H4 (cell line): Measurements from ENCODE around the gene ZNF625. TPM values are rescaled to one million over a fixed set of nuclear protein-coding genes. Genes with fewer than 3 reads are reported as not detected.
"Not testable (repeated sequence)": the region's sequence is repeated elsewhere in the genome, so short reads cannot be mapped to it uniquely, and the experiment has no call there.

Experiments used
- DNase-seq: peaks from one replicate; pipeline ENCODE4 v3.0.0-alpha.2; 2015; ENCODE audit warnings: low spot score
- total RNA-seq: library from RNA; depleted of rRNA; stranded (reverse); fragments of >200 nt; shearing (Covaris generic); gene quantifications from 2 replicates; pipeline ENCODE4 v1.2.3, GENCODE V29; 2014; rRNA removed

The ZNF625 gene
- total RNA-seq, 1 experiment from 2014 or later, result 6.9 TPM

DNA sequence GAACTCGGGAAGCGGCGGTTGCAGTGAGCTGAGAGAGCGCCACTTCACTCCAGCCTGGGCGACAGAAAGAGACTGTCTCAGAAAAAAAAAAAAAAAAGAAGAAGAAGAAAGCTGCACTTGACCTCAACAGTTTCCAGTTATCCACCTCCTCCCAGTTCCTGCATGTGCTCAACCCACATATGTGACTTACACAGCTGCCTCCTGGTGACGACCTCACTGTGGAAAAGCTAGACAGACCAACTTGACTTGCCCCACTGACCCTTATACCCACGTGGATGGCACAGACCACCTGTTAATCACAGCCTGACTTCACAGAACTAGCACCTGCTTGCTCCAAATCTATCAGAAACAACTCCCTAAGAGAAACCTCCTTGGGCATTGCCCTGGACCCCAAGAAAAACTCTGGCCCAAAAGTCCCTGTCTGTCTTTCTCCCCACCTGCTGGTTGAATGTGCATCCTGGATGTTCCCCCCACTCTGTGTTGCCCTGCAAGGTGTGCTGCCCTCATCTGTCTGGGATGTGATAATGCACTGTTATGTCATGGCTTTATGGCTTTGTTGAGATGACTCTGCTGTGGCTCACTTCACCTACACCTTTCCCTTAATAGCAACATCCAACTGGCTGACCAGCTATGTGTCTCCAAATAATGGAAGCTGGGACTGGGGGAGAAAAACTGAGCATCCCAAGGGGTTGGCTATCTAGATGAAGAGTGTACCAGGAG is 19.2 kb downstream of the ZNF625 start:
- DNase-seq, result no peak

DNA sequence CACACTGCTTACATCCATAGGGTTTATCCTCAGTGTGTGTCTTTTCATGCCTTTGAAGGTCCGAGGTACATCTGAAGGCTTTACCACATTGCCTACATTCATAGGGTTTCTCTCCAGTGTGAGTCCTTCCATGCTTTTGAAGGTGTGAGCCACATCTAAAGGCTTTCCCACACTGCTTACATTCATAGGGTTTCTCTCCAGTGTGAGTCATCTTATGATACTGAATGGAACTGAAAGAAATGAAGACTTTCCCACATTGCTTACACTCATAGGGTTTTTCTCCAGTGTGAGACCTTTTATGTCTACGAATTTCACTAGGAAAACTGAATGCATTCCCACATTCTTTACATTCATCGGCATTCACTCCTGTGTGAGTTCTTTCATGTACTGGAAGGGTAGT is 23.5 kb downstream of the ZNF625 start:
- no peak for DNase-seq

DNA sequence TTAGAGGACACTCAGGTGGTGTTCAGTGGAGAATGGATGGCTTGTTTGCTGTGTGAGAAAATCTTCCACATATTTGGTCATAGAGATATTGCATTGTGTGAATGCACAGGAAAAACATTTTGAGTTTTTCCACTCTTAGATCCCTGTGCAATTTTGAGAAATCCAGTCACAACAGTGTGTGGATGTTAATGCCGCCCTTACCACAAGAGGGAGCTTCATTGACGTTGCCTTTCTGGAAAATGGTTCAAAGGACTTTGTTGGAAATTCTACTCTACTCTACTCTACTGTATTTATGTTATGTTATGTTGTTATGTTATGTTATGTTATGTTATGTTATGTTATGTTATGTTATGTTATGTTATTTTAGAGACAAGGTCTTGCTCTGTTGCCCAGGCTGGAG is 29.8 kb downstream of the ZNF625 start:
- no peak for DNase-seq

DNA sequence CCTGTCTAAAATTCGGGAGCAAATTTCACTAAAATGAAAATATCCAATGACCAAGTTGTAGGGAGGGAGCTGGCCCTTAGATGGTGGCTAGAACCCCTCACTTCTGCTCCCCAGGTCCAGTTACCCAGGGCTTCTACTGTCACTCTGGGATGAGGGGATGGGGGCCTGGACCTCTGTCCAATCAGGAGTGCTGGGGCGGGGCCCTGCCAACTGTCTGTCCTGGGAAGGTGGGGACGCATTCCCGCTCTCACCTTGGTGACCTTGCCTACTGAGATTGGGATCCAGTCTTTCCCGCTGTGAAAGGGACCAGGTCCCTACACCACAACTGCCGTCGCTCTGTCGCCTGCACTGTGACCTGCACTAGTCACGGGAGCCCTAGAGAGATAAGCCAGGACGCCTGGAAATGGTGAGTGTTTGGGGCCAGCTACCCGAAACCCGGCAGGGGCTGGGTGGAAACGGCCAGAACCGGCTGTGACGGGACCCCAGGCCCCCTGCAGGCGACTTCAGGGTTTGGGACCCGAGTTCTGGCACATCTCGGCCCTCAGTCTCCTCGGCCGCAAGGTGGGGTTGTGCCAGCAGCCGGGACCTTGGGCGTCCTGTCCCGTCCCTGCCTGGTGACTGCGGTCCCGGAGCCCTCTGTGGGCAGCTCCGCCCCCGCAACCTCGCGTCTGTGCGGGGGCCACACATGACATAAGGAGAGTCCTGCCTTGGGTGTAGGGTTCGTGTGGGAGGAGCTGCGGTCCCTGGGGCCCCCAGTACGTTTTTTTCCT is 39.1 kb downstream of the ZNF625 start:
- no peak for DNase-seq

DNA sequence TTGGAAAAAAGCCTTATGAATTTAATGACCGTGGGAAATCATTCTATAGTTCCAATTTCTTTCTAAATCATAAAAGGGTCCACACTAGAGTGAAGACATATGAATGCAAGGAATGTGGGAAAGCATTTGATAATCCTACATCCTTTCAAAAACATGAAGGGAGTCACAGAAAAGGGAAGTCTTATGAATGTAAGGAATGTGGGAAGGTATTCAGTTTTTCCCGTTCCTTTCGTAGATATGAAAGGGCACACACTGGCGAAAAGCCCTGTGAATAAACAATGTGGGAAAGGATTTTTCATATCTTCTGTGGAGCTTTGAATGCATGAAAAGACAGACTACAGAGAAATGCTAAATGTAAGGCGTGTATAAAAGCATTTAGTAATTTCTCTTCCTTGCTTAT is 43.4 kb downstream of the ZNF625 start:
- no peak for DNase-seq

DNA sequence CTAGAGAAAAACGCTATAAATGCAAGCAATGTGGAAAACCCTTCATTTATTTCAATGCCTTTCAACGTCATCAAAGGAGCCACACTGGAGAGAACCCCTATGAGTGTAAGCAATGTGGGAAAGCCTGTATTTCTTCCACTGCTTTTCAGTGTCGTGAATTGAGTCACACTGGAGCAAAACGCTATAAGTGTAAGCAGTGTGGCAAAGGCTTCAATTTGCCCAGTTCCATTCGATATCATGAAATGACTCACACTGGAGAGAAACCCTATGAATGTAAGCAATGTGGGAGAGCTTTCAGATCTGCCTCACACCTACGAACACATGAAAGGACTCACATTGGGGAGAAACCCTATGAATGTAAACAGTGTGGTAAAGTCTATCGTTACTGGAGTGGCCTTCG is 43.8 kb downstream of the ZNF625 start:
- DNase-seq, result no peak

DNA sequence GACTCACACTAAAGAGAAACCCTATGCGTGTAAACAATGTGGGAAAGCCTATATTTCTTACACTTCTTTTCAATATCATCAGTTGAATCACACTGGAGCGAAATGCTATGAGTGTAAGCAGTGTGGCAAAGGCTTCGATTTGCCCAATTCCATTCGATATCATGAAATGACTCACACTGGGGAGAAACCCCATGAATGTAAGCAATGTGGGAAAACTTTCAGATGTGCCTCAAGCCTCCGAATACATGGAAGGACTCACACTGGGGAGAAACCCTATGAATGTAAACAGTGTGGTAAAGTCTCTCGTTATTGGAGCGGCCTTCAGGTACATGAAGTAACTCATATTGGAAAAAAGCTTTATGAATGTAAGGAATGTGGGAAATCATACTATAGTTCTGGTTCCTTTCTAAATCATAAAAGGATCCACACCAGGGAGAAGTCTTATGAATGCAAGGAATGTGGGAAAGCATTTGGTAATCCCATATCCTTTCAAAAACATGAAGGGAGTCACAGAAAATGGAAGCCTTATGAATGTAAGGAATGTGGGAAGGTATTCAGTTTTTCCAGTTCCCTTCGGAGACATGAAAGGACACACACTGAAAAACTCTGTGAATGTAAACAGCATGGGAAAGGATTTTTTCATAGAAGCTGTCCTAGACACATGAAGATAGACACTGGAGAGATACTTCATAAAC is 44.4 kb downstream of the ZNF625 start:
- DNase-seq, result no peak

DNA sequence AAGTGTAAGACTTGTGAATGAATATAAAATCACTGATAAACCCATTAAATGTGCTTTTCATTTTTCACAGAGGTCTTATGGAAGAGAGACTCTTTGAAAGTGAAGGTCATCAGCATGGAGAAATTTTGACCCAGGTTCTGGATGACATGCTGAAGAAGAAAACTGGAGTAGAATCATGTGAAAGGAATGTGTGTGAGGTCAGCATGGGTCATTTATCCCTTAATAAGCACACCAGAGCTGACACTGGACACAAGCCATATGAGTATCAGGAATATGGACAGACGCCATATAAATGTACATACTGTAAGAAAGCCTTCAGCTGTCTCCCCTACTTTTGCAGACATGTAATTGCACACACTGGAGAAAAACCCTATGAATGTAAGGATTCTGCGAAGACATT is 45.4 kb downstream of the ZNF625 start:
- DNase-seq, result no peak

DNA sequence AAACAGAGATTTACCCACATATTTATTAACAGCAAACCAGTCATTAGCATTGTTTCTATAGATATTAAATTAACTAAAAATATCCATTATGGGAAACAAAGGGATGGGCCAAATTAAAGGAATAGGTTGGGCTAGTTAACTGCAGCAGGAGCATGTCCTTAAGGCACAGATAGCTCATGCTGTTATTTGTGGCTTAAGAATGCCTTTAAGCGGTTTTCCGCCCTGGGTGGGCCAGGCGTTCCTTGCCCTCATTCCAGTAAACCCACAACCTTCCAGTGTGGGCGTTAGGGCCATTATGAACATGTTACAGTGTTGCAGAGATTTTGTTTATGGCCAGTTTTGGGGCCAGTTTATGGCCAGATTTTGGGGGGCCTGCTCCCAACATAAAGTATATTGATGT is 52.6 kb downstream of the ZNF625 start:
- DNase-seq, result not testable (repeated sequence)

DNA sequence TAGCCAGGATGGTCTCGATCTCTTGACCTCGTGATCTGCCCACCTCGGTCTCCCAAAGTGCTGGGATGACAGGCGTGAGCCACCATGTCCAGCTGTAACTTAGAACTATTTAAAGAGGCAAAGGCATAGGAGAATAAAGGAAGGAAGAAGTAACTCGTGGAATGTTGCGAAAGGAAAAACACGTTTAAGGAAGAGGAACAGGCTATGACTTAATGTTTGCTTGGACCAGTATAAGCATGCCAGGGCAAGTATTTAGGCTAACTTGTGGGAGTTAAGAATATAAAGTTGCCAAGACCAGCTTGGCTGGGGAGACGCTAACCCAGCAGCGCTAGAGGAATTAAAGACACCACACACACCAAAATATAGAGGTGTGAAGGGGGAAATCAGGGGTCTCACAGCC is 58.5 kb downstream of the ZNF625 start:
- no peak for DNase-seq

DNA sequence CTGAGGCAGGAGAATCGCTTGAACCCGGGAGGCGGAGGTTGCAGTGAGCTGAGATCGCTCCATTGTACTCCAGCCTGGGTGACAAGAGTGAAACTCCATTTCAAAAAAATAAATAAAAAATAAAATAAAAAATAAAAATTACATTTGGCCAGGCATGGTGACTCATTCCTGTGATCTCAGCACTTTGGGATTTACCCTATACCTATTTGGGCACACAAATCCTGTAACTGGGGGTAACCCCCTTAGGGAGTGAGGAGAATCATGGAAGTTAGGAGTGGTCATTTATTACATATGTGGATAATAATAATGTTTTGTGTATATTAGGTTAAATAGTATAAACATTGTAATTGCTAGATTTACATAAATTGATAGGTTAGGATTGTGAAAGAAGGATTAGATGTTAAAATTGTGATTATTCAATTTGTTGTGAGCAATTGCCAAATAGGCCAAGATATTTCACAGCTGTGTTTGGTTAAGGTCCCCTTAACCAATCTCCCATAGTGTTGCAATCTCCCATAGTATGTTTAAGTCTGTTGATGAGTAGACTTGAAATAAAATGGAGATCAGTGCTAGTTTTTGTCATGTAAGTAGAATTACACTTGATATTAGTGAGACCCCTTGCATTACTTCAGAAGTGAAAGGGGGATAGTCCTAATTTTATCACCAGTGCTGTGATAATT is 61.3 kb downstream of the ZNF625 start:
- DNase-seq, result no peak

Other genes with a start within 250 kb of the ZNF625 start
- gene ZNF700, start 231.6 kb downstream of the ZNF625 start, total RNA-seq, result 6.3 and 9.2 TPM in 2 replicates
- 0.02 TPM in 1 of 2 replicates, not detected in the other for gene ZNF763, start 191.7 kb downstream of the ZNF625 start, total RNA-seq
- 2.2 and 4.7 TPM in 2 replicates for gene ZNF433, start 121.1 kb downstream of the ZNF625 start, total RNA-seq
- 0.79 and 1.5 TPM in 2 replicates for gene ZNF878, start 103.8 kb downstream of the ZNF625 start, total RNA-seq
- not detected in 2 replicates for gene ZNF844, start 92.0 kb downstream of the ZNF625 start, total RNA-seq
- 6.9 and 21.1 TPM in 2 replicates for gene ZNF20, start 16.4 kb downstream of the ZNF625 start, total RNA-seq
- gene ZNF136, start 6.4 kb upstream of the ZNF625 start, total RNA-seq, result 2.2 and 5.1 TPM in 2 replicates
- 3.3 and 6.5 TPM in 2 replicates for gene ZNF44, start 138.1 kb upstream of the ZNF625 start, total RNA-seq
- 0.29 and 3.4 TPM in 2 replicates for gene ZNF563, start 176.9 kb upstream of the ZNF625 start, total RNA-seq
- gene ZNF442, start 208.9 kb upstream of the ZNF625 start, total RNA-seq, result 0.72 and 5.2 TPM in 2 replicates
- 1.6 and 1.8 TPM in 2 replicates for gene ZNF799, start 244.5 kb upstream of the ZNF625 start, total RNA-seq